PFSK-1 (cell line): Measurements from ENCODE around the gene STX10.
A peak's percentile ranks its signal among the peaks of the same experiment; 100 is the strongest.

Experiments
- FOXP2 ChIP-seq: optimal IDR thresholded peaks from 2 replicates; pipeline ENCODE3; 2011; ENCODE audit warnings: borderline replicate concordance, control low read depth, inconsistent platforms; ENCODE audit not compliant: insufficient read depth; ENCODE audit errors: extremely low read length, extremely low read depth
- POLR2AphosphoS5 ChIP-seq: IDR thresholded peaks from 2 replicates; pipeline ENCODE4 v1.6.1; 2012; ENCODE audit warnings: low read depth, mild to moderate bottlenecking, control low read depth, low read length, moderate library complexity
- SIN3A ChIP-seq: IDR thresholded peaks from 2 replicates; pipeline ENCODE4 v1.6.1; 2012; ENCODE audit warnings: mild to moderate bottlenecking, low read length, moderate library complexity, borderline replicate concordance; ENCODE audit not compliant: insufficient read depth
- TAF1 ChIP-seq: IDR thresholded peaks from 2 replicates; pipeline ENCODE4 v1.6.1; 2012; ENCODE audit warnings: low read length, control low read depth, borderline replicate concordance; ENCODE audit not compliant: insufficient read depth
- TF ChIP-seq, protein P1 (sequence below), 2 experiments: IDR thresholded peaks; 2 replicates each; pipeline versions ENCODE4 v1.6.1 to v1.8.0; 2011 to 2012; ENCODE audit warnings: low read depth in 2 of 2, low read length in 2 of 2, control low read depth in 1 of 2, inconsistent platforms in 1 of 2, mild to moderate bottlenecking in 1 of 2, moderate library complexity in 1 of 2; ENCODE audit not compliant: insufficient read depth in 1 of 2

The STX10 gene

DNA sequence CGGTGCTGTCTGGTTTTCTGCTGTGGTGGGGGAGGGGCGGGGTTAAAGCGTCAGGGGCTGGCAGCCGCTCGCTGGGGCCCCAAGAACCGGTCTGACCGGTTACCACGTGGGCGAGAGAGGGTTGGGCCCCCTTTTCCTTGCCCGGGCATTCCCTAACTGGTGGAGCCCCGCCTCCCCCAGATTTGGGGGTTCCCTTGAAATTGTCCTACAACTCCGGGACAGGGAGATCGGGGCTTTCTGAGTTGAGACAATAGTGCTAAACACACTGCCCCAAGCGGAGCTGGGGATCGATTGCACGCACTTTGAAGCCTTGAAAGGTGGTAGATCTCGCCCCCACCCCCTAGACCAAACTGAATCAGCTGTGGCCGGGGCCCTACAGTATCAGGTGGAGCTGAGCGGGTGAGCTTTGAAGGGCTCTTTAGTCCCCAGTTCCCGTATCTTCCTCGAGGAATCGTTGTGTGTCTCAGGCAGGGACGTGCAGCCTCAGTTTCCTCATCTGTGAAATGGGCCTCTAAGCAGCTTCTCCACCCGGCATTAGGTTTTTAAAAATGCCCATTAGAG is 4.8 kb upstream of the STX10 start:
- TF ChIP-seq FOXP2 (no peak), TAF1 (no peak), POLR2AphosphoS5 (0 out of 2 replicates have a peak, but pooled peaks have one; percentile 64), SIN3A (0 out of 2 replicates have a peak, but pooled peaks have one; percentile 41)
- TF ChIP-seq, protein P1, sequence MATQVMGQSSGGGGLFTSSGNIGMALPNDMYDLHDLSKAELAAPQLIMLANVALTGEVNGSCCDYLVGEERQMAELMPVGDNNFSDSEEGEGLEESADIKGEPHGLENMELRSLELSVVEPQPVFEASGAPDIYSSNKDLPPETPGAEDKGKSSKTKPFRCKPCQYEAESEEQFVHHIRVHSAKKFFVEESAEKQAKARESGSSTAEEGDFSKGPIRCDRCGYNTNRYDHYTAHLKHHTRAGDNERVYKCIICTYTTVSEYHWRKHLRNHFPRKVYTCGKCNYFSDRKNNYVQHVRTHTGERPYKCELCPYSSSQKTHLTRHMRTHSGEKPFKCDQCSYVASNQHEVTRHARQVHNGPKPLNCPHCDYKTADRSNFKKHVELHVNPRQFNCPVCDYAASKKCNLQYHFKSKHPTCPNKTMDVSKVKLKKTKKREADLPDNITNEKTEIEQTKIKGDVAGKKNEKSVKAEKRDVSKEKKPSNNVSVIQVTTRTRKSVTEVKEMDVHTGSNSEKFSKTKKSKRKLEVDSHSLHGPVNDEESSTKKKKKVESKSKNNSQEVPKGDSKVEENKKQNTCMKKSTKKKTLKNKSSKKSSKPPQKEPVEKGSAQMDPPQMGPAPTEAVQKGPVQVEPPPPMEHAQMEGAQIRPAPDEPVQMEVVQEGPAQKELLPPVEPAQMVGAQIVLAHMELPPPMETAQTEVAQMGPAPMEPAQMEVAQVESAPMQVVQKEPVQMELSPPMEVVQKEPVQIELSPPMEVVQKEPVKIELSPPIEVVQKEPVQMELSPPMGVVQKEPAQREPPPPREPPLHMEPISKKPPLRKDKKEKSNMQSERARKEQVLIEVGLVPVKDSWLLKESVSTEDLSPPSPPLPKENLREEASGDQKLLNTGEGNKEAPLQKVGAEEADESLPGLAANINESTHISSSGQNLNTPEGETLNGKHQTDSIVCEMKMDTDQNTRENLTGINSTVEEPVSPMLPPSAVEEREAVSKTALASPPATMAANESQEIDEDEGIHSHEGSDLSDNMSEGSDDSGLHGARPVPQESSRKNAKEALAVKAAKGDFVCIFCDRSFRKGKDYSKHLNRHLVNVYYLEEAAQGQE (IDR thresholded peaks at IDR 0.05; ENCODE audit: insufficient read depth in 1 of 2, low read depth in 2 of 2, low read length in 2 of 2): no peak

DNA sequence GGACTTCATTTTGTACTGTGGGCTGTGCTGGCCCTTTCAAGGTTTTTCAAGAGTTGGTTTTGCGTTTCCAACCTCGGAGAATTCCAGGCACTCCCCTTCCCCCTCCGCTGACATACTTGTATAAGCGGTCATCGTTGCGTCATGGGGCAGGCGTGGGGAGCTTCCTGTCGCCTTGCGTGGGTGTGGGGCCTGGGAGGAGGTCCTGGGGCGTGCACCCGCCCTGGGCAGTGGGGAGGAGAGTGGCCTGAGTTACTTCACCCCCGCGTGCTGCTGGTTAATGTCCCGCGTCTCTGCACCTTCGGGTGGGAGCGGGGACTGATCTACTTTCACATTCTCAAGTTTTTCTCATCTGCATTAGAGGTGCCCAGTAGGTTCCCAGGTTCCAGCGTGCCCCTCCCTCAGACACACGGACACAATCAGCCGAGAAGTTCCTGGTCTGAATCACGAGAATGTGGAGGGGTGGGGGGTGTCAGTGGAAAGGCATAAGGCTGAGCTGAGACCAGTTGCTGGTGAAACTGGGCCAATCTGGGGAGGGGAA is 4.1 kb upstream of the STX10 start:
- TF ChIP-seq FOXP2 (peak; percentile 95), POLR2AphosphoS5 (peak; percentile 22; the same call in 1 of the 2 replicates), SIN3A (no peak), TAF1 (0 out of 2 replicates have a peak, but pooled peaks have one; percentile 60)
- TF ChIP-seq, protein P1 (IDR thresholded peaks at IDR 0.05; ENCODE audit: insufficient read depth in 1 of 2, low read depth in 2 of 2, low read length in 2 of 2): no peak

DNA sequence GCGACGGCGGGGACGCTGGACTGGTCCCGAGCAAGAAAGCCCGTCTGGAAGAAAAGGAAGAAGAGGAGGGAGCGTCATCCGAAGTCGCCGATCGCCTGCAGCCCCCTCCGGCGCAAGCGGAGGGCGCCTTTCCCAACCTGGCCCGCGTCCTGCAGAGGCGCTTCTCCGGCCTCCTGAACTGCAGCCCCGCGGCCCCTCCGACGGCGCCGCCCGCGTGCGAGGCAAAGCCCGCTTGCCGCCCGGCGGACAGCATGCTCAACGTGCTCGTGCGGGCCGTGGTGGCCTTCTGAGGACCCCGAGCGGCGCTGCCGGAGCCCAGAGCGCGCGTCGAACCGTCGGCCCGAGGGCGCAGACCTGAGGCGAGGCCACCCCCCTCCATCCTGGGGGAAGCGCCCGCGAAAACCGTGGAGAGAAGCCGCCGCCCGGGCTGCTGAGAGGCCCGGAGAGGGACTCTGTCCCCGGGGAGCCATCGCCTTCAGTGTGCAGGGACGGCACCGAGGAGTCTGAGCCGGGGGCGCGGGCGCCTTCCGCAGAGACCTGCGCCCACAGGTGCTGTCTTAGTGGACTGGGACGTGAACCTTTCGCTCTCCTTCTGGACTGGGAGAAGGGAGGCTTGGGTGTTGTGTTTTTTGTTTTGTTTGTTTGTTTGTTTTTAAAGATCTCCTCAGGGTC is 3.5 kb upstream of the STX10 start:
- TF ChIP-seq, protein P1 (IDR thresholded peaks at IDR 0.05; ENCODE audit: insufficient read depth in 1 of 2, low read depth in 2 of 2, low read length in 2 of 2): 0 out of 4 replicates have a peak, but pooled peaks of 1 of the 2 experiments have one; percentile 13
- no peak for TF ChIP-seq POLR2AphosphoS5

DNA sequence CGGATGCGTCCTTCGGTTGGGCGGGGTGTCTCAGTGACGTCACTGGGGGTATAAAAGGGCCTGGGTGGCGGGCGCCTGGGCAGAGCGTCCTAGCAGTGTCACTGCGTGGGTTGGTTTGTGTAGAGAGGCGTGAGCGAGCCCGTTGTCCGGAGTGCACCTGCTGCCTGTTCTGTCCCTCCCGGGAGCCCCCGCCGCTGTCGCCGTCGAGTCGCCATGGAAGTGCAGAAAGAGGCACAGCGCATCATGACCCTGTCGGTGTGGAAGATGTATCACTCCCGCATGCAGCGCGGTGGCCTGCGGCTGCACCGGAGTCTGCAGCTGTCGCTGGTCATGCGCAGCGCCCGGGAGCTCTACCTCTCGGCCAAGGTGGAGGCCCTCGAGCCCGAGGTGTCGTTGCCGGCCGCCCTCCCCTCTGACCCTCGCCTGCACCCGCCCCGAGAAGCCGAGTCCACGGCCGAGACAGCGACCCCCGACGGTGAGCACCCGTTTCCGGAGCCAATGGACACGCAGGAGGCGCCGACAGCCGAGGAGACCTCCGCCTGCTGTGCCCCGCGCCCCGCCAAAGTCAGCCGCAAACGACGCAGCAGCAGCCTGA is 2.9 kb upstream of the STX10 start:
- TF ChIP-seq FOXP2: no peak
- TF ChIP-seq, protein P1 (IDR thresholded peaks at IDR 0.05; ENCODE audit: insufficient read depth in 1 of 2, low read depth in 2 of 2, low read length in 2 of 2): peak; percentile 56 to 63; a peak in 1 of 4 replicates
- peak; percentile 87; the same call in 1 of the 2 replicates for TF ChIP-seq SIN3A
- TF ChIP-seq POLR2AphosphoS5: peak; percentile 100
- peak; percentile 99 for TF ChIP-seq TAF1
